Epithelial cell of prostate (primary cell): ENCODE results near the gene SMIM28.
A peak's percentile ranks its signal among the peaks of the same experiment; 100 is the strongest.

Source experiments
- DNase-seq: peaks from one replicate; pipeline ENCODE4 v3.0.0-alpha.2; 2011; ENCODE audit warnings: low read depth, low spot score
- H3K27ac ChIP-seq: fragments of 450-650 bp; 2 replicates; pipeline ENCODE4 v1.5.1; 2017; ENCODE audit warnings: mild to moderate bottlenecking

Gene SMIM28

DNA sequence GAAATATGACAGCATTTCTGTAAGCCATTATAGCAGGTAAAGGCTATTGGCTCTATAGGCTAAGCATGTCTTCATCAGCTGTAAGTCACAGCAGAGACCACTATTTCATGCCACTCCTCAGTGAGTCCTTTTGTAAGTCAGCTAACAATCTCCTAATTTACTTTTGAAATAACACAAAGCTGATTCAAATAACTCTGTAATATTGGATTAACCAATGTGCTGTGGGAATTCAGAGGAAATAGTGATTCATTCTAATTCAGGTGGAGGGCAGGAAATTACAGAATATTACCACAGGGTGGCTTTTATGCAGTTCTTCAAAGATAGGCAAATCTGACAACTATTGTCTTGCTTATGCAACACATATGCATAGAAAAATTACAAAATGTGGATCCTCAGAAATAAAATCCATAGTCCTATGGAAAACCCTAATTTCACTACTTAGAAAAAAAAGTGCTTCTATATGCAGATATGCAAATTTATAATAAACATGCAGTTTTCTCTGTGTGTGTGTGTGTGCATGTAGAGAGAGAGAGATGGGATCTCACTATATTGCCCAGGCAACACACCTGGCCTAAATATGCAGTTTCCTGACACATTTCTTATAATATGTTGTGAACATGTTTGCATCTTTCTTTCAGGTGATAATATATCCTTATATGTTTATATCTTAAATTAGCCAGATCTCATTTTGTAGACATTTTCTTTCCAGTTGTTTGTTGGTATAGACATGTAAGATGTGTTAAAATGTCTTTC lies 4.8 kb upstream of the SMIM28 start:
- no peak overlapping the region for H3K27ac ChIP-seq
- no peak for DNase-seq

DNA sequence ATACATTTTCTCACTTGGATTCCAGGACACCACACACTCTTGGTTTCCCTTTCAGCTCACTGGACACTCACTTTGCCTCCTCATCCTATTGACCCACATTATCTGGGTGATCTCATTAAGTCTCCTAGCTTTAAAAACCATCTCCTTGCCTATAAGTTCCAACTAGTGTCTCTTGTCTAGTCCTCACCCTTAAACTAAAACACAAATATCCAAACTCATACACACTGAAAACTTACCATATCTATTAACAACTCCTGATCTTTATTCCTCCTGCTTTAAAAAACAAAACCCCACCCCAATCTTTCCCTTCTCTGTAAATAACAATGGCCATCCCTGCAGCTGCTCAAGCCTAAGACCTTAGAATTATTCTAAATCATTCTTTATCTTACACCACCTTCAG lies 3.5 kb upstream of the SMIM28 start:
- DNase-seq = no peak

DNA sequence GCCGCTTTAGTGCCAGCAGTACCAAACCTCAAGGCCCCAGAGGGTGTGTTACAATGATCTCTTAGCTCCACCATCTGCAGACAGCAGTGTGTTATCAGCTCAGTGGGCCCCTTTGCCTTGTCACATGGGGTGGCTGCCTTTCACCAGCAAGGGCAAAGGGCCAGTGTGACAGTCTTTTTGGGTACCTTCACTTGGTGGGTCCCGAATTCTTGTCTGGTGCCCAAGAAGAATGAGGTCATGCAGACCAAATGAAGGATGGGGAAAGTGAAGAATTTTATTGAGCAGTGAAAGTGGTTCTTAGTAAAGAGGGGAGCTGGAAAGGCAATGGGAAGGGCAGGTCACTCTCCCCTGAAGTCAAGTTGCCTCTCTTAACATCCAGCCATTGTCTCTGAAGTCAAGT lies 2.9 kb upstream of the SMIM28 start:
- no peak for DNase-seq
- no peak overlapping the region for H3K27ac ChIP-seq

More for the DNA sequence above, 3.5 kb upstream of the SMIM28 start:
- H3K27ac ChIP-seq = no peak overlapping the region

DNA sequence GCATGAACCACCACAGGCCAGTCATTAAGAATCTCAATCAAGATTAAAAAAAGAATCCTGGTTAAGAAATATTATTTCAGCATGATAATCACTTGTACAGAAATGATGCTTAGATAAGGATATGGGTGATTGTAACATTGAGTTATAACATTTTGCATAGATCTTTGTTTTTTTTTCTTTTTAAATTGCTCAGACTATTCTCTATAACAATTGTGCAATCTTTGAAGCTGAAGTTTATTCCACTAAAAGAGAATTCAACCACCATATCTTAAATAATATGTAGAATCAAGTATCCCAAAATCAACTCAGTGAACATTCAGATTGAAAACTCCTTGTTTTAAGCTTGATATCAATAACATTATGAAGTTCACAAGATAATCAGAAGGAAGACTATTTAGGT lies 663 bp upstream of the SMIM28 start:
- no peak for DNase-seq
- no peak overlapping the region for H3K27ac ChIP-seq

DNA sequence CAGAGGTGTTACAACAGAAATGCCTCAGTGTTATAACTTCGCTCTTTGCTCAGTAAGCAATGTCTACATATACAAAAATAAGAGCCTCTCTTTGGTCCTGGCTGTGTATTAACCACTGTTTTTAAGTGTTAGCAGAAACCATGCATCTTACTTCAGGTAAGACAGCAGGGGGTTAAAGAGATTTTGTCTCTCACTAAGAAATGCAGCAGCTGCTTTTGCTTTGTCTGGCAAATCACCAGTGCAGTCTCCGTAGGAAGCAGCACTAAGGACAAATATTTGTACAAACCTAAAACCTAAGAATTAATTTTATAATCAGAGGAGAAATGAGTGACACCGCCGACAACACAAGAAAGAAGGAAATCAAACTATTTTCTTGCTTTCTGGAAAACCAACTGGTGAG lies 758 bp downstream of the SMIM28 start:
- H3K27ac ChIP-seq = no peak overlapping the region
- no peak for DNase-seq

DNA sequence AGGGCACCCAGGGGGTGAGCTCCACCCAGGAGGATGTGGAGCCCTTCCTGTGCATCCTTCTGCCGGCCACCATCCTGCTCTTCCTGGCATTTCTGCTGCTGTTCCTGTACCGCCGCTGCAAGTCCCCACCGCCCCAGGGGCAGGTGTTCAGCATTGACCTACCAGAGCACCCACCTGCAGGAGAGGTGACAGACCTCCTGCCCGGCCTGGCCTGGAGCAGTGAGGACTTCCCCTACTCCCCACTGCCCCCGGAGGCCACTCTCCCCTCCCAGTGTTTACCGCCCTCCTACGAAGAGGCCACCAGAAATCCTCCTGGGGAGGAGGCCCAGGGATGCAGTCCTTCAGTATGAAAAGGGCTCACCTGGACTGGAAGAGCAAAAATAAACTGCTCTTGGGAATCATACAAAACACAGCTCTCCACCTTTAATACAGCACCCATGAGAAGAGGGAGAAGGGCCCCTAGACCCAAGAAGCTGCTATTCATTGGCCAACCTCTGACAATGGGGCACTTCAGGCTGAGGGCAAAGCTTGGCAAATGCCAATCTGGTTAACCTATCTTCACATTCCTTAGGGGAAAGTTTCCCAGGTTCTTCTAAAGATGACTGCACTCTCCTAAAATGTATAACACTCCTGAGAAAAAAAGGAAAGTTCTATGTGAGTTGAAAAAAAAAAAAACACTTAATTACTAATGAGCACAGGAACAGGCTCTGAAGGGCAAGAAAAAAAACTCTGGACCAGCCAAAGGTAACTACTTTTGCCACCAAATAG lies 5.0 kb downstream of the SMIM28 start:
- no peak overlapping the region for H3K27ac ChIP-seq
- DNase-seq = no peak

DNA sequence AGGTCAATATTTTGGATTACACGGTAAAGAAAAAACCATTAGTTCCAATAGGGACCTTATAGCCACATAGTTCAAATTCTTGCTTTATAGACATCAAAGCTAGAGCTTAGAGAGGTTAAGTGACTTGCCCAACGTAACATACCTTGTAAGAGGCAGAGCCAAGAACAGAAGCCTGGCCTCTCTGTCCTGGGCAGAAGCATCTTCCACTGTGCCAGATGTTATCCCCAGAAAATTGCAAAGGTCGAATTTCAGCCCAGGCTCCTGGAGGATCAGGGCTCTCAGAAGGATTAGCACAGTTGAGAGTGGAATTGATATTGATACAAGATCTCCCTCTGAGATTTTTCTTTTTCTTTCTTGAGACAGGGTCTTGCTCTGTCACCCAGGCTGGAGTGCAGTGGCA lies 6.1 kb downstream of the SMIM28 start:
- DNase-seq = no peak
- no peak overlapping the region for H3K27ac ChIP-seq

DNA sequence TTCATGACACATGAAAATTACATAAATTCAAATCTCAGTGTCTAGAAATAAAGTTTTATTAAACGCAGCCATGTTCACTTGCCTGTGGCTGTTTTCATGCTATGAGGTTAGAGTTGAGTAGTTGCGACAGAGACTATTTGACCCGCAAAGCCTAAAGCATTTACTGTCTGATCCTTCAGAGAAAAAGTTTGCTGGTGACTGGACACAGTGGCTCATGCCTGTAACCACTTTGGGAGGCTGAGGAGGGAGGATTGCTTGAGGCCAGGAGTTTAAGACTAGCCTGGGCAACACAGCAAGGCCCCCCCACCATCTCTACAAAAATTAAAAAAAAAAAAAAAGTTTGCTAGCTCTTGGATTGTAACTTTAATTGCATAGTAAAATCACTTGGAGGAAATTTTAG lies 9.2 kb downstream of the SMIM28 start:
- no peak for DNase-seq
- H3K27ac ChIP-seq = no peak overlapping the region

DNA sequence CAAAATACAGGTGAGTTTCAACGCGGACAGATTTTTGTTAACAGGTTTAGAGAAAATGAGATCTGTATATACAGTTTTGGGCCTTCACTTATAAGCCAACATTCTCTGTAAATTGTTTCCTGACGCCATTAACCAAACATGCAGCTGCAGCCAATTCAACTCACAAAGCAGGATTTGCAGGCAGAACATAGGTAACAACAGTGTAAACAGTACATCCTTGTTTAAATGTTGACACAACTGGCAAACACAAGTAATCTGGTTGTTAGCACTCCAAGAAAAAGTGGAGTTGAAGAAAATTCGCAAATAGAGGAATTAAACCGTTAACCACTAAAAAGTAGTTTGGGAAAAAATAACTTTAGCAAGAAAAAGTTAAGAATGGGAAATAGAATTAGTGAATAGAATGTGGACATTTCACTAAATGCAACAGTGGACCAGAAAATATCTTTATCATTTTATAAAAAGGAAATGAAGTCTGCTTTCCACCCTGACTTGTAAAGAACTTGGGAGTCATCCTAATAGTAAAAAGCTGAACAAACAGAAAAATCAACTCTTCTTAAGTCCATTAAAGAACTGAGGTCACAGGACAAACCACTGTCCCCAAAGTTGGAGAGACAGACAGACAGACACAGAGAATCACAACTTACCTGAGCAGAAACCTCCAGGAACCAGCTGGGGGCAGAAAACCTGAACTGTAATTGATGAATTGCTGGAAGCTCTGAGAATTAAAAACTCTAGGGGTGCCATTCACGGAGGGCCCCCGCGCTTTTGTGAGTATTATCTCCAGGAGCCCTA lies 10.1 kb downstream of the SMIM28 start:
- H3K27ac ChIP-seq = no peak overlapping the region
- no peak for DNase-seq

DNA sequence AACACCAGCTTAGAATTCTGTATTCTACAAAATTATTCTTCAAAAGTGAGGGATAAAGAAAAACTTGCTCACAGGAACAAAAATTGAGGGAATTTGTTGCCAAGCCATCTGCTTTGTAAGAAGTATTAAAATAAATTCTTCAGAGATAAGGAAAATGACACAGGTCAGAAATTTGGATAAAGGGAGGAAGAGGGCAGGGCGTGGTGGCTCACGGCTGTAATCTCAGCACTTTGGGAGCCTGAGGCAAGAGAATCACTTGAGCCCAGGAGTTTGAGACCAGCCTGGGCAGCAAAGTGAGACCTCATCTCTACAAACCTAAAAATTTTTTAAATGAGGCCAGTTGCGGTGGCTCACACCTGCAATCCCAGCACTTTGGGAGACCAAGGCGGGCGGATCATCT lies 11.8 kb downstream of the SMIM28 start:
- H3K27ac ChIP-seq = no peak overlapping the region
- DNase-seq = no peak

DNA sequence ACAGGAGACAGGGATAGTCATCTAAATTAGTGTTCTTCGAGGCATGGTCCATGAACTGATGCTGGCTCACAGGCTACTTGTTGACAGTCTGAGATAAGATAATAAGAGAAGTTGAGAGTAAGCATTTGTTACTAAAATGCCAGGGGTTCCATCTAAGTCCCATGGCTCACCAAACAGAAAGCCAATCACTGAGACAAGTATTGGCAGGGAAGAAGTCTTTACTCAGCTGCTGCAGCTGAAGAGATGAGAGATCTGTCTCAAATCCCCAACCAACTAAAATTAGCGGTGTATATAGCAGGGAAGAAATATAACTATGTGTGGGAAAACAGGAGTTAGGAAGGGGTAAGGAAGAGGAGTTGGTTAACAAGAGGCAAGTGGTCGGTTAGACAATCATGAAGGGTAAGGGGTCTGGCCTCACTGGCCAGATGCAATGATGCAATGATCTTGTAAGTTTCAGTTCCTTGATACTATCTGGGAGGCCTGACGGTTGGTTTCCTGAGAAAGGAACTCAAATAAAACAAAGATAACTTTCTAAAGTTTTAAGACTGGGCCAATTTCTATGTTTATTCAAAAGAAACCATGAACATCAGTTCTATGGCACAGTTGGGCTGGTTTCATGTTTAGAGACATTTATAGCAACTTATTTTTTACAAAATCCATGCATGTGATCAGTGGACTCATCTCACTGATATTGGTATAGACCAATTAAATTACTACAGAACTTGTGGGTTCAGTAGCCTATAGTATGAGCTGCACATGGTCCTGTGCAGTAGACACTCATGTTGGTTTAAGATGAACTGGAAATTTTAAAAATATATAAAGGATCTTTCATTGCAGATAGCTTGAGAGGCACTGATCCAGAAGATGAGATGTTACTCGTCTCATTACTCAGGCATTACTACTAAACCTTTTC lies 16.4 kb downstream of the SMIM28 start:
- H3K27ac ChIP-seq = no peak overlapping the region
- no peak for DNase-seq

DNA sequence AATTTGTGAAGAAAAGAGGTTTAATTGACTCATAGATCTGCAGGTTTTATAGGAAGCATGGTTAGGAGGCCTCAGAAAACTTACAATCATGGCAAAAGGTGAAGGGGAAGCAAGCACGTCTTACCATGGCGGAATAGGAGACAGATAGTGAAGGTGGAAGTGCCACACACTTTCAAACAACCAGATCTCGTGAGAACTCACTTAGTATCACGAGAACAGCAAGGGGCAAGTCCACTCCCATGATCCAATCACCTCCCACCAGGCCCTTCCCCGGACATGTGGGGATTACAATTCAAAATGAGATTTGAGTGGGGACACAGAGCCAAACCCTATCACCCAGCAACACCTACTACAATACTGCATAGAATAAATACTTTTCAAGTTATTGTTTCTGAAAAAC lies 19.0 kb downstream of the SMIM28 start:
- no peak for DNase-seq
- H3K27ac ChIP-seq = no peak overlapping the region

DNA sequence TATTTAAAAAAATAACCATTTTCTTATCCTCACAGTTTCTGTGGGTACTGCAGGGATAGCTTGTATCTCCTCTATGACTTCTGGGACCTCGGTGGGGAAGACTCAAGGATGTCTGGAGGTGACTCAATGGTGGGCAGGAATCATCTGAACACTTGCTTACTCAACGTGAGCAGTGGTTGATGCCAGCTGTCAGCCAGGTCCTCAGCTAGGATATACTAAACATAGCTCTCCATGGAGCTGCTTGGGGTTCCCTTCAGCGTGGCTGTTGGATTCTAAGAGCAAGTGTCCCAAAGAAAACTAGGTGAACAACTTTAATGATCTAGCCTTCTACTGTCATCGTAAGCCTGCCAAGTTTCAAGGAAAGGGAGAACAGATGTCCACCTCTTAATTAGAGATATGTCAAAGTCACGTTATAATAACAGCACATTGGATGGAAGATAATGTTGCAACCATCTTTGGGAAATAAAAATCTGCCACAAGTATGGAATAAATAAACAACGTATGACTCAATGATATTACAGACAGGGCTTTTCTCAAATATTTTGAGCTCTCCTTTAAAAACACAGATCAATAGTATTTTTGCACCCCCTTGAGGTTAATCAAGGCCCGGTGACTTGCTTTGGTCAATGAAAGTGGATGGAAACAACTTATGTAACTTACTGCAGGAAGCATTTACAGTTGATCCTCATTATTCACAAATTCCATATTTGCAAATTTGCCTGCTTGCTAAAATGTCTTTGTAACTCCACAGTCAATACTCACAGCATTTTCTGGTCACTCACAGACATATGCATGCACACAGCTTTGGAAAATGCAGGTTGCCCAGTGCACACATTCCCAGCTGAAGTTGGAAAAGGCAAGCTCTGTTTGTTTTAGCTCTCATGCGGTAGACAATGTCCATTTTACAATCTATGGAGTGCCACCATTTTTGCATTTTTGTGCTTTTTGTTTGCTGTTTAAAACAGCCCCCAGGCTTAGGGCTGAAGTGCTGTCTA lies 19.7 kb downstream of the SMIM28 start:
- no peak for DNase-seq

DNA sequence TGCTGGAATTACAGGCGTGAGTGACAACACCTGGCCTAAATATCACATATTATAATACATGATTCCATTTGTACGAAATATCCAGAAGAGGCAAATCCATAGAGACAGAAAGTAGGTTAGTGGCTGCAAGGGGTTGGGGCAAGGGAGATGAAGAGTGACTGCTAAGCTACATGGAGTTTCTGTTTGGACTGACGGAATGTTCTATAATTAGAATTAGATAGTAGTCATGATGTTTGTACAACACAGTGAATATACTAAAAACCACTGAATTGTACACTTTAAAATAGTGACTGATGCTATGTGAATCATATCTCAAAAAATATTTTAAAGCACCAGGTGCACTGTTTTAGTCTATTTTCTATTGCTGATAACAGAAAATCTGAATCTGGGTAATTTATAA lies 22.6 kb downstream of the SMIM28 start:
- no peak for DNase-seq

More for the DNA sequence above, 19.7 kb downstream of the SMIM28 start:
- H3K27ac ChIP-seq = no peak overlapping the region

DNA sequence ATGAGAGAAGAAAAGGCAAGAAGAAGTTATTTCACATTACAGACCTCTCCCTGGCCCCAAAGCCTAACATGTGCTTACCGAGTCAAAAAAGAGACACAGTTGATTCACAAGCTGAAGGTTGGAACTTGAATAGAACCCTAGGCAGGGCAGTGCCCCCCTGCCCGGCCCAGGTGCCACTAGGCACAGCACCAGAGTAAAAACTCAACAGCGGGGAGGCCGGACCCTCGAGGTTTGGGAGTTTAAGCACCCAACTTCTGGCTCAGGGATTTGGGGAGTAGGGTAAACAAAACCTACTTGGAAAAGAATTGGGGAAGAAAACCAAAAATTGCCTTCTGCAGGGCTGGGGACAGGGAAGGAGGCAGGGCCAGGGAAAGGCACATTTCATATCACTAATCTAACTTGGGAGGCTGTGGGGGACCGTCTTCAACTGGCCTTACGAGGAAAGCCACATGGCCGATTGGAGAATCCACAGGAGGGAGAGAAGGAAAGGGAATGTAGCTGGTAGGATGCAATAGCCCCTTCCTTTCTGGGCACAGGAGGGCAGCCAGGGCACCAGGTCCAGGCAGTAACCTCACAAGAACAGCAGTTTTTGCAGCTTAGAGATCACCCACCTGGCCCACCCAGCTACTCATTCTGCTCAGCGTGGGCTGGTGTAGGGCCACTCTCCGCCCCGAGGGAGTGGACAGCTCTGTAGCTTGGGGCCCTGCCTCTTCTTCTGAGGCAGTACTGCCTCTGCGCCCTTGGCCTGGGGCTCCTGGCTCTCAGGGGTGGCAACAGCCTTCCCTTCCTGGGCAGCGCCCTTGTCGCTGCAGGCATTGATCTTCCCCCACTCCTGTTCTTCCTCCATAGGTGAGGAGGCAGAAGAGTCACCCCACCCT lies 24.5 kb downstream of the SMIM28 start:
- H3K27ac ChIP-seq = no peak overlapping the region
- no peak for DNase-seq

More for the DNA sequence above, 22.6 kb downstream of the SMIM28 start:
- no peak overlapping the region for H3K27ac ChIP-seq

DNA sequence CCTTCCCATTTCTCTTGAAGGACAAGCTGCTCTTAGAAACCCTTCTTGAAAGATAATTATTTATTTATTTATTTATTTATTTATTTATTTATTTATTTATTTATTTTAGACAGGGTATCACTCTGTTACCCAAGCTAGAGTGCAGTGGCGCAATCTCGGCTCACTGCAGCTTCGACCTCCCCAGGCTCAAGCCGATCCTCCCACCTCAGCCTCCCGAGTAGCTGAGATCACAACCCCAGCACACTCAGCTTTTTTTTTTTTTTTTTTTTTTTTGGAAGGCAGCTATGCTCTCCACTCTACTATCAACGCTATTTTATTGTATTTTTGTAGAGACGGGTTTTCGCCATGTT lies 25.1 kb downstream of the SMIM28 start:
- DNase-seq = no peak
- no peak overlapping the region for H3K27ac ChIP-seq

DNA sequence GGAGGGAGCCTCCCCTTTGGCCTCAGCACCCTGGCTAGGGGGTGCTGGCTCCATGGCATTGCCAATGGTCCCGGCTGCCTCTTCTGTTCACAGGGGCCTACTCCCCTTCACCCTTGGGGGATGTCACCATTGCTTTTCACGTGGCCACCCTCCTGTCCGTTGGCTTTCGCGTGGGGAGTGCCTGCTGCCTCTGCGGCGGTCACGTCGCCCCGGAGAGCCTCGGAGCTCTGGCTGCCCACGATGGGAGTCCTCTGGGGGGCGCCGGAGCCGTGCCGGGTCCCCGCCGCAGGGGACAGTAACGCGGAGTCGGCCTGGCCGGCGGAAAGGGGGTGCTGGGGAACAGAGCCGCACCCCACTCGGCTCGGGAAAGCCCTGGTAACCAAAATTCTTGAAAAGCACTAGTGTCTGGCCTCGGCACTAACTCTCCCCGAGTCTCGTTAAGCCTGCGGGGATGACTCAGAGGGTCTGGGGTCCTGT lies 25.7 kb downstream of the SMIM28 start:
- DNase-seq = no peak
- peak overlapping the region; percentile 83 for H3K27ac ChIP-seq
